Right lobe of liver (tissue), 4 donors: ENCODE results near the gene RICTOR.

Experiments used
- CTCF ChIP-seq, 4 donors: fragments of 200-600 bp in 3 of 4; fragments of 450-650 bp in 1 of 4; IDR thresholded peaks; one replicate each; pipeline versions ENCODE4 v1.5.1 to v1.8.0; 2016 to 2022; ENCODE audit warnings: antibody characterized with exemption in 4 of 4, mild to moderate bottlenecking in 2 of 4
- POLR2A ChIP-seq: fragments of 450-650 bp; IDR thresholded peaks from one replicate; pipeline ENCODE4 v1.6.1; 2017; ENCODE audit warnings: antibody characterized with exemption, mild to moderate bottlenecking
- donor health status: DM: no; HTN: no; CAD: no.
- donor health status: DM: no; HTN: no; CAD: no.
- donor health status: DM: no; HTN: yes; CAD: no.

DNA sequence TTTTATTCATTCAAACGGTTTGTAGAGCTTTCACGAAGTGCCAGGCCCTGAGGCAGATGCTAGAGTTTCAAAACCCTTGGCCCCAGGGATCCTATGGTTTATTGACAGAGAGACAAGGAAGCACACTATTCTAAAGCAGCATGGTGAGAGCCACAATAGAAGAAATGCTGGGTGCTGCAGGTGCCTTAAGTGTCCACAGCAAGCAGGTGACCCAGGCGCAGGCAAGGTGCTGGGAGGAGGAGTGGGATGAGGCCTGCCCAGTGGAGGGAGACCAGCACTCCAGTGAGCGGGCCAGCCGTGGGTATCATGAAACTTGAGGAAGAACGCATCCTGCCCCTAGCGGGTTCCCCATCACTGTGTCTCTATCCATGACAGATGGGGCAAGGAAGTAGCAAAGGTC is 157.4 kb downstream of the RICTOR start:
- TF ChIP-seq CTCF (IDR thresholded peaks at IDR 0.05) (no peak), POLR2A (no peak)
